ENCODE results near the gene VAV2. TPM values are rescaled to one million over a fixed set of nuclear protein-coding genes. Genes with fewer than 3 reads are reported as not detected.

VAV2 gene
- total and polyA plus RNA-seq, 9 of the 15 experiments (the other 6 are each of a cell fraction or from before 2014, with no cell fraction given), result 0.01 to 2.7 (median 1.0) TPM; not detected in 1

GRCh38 chr9:133873009-133873408 lies 119.1 kb downstream of the VAV2 start:
- in situ Hi-C loops (cut with MboI) (no loop called here), intact Hi-C loops (cut with micrococcal nuclease) (no loop called here)
- Histone ChIP-seq H3K9me1 (ENCODE audit: control insufficient read depth, insufficient read depth, low read length) (no peaks in the 10 kb centered on the region), H2AFZ (ENCODE audit: low read depth, low read length) (no peak overlapping the region), H3K79me2 (ENCODE audit: control insufficient read depth, insufficient read depth, low read length) (no peaks in the 10 kb centered on the region), H4K20me1 (replicated peaks; ENCODE audit: control insufficient read depth, insufficient read depth, low read length) (peaks cover 56% of the 10 kb centered on the region), H3K4me3 (no peak overlapping the region), H3K27ac (ENCODE audit: extremely low read depth, low read depth, low read length) (no peak overlapping the region), H3K4me1 (replicated peaks in 1 of 2; ENCODE audit: control insufficient read depth in 2 of 2, insufficient read depth in 2 of 2, low read length in 2 of 2) (peaks cover 10 to 13% of the 10 kb centered on the region in 2 experiments), H3K9me3 (replicated peaks; ENCODE audit: control insufficient read depth, insufficient read depth, low read depth, low read length) (no peaks in the 10 kb centered on the region), H3K9ac (ENCODE audit: insufficient read depth in 1 of 2, low read depth in 2 of 2, low read length in 2 of 2) (no peak overlapping the region), H3K27me3 (ENCODE audit: control insufficient read depth in 2 of 2, insufficient read depth in 2 of 2, low read length in 2 of 2) (peaks cover 23 to 61% of the 10 kb centered on the region in 2 experiments), H3K4me2 (ENCODE audit: insufficient read depth, low read length) (no peak overlapping the region), H3K36me3 (ENCODE audit: control insufficient read depth, insufficient read depth, low read length) (no peaks in the 10 kb centered on the region)
- WGBS (ENCODE audit: insufficient coverage, low coverage, missing lambda C conversion rate), result 24% methylated on average over 6 of the region's 9 CpGs
- DNase-seq (ENCODE audit: extremely low read depth in 1 of 4, low spot score in 3 of 4), result no peak
- FAIRE-seq, result no peak
- no TSS peak for BruUV-seq (replicated peaks)
- ATAC-seq, result no peak
- ChIA-PET POLR2A (no interaction called here), CTCF (ENCODE audit: low intra/inter-chr PET ratio) (no interaction called here)
- TF ChIP-seq GTF2A2 (tag; IDR thresholded peaks at IDR 0.05) (no peak), PHB (CRISPR knock-in tag; IDR thresholded peaks at IDR 0.05) (no peak), TOE1 (IDR thresholded peaks at IDR 0.05; ENCODE audit: borderline replicate concordance) (no peak), TOE1 (CRISPR knock-in tag; IDR thresholded peaks at IDR 0.05; ENCODE audit: borderline replicate concordance, low read depth) (no peak), KLF13 (tag; IDR thresholded peaks at IDR 0.05; ENCODE audit: borderline replicate concordance, low read depth) (no peak), HNRNPLL (IDR thresholded peaks at IDR 0.05; ENCODE audit: low read depth, low read length, poor library complexity, severe bottlenecking) (no peak), ZFP91 (CRISPR knock-in tag; IDR thresholded peaks at IDR 0.05) (no peak), PHF8 (IDR thresholded peaks at IDR 0.05; ENCODE audit: borderline replicate concordance, low read length) (no peak), ARNT (IDR thresholded peaks at IDR 0.05) (no peak), ZNF76 (CRISPR knock-in tag; IDR thresholded peaks at IDR 0.05; ENCODE audit: borderline replicate concordance) (no peak), PHTF2 (CRISPR knock-in tag; IDR thresholded peaks at IDR 0.05) (no peak), NONO (IDR thresholded peaks at IDR 0.05; ENCODE audit: low read depth in 2 of 2, low read length in 1 of 2) (no peak), RERE (CRISPR knock-in tag; IDR thresholded peaks at IDR 0.05; ENCODE audit: borderline replicate concordance) (no peak)
- TF ChIP-seq, protein P1, sequence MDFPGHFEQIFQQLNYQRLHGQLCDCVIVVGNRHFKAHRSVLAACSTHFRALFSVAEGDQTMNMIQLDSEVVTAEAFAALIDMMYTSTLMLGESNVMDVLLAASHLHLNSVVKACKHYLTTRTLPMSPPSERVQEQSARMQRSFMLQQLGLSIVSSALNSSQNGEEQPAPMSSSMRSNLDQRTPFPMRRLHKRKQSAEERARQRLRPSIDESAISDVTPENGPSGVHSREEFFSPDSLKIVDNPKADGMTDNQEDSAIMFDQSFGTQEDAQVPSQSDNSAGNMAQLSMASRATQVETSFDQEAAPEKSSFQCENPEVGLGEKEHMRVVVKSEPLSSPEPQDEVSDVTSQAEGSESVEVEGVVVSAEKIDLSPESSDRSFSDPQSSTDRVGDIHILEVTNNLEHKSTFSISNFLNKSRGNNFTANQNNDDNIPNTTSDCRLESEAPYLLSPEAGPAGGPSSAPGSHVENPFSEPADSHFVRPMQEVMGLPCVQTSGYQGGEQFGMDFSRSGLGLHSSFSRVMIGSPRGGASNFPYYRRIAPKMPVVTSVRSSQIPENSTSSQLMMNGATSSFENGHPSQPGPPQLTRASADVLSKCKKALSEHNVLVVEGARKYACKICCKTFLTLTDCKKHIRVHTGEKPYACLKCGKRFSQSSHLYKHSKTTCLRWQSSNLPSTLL (IDR thresholded peaks at IDR 0.05), result no peak

Measured in K562 (cell line).